ENCODE data around the gene TMEM82. TPM values are rescaled to one million over a fixed set of nuclear protein-coding genes. Genes with fewer than 3 reads are reported as not detected.

The TMEM82 gene
- total RNA-seq, 1 donor from 2014 or later = 1.1 TPM

- DNase-seq (ENCODE audit: extremely low spot score, unreplicated experiment) = no peak
- Mint-ChIP-seq H3K9me3 (no peaks in the 10 kb centered on the region), H3K27ac (no peak overlapping the region), H3K27me3 (no peaks in the 10 kb centered on the region), H3K36me3 (no peaks in the 10 kb centered on the region), H3K4me1 (ENCODE audit: unreplicated experiment) (no peaks in the 10 kb centered on the region), H3K4me3 (no peak overlapping the region)
- TF ChIP-seq CTCF (conservative IDR thresholded peaks at IDR 0.05) = no peak
Observed at GRCh38 chr1:15730936-15731335, 11.4 kb upstream of the TMEM82 start.

GRCh38 chr1:15731735-15732685, 10.3 kb upstream of the TMEM82 start:
- Mint-ChIP-seq H3K9me3 (no peaks in the 10 kb centered on the region), H3K27ac (no peak overlapping the region), H3K36me3 (no peaks in the 10 kb centered on the region)

GRCh38 chr1:15732686-15733081, 9.6 kb upstream of the TMEM82 start:
- Mint-ChIP-seq H3K4me1 (ENCODE audit: unreplicated experiment) (peaks cover 4% of the 10 kb centered on the region), H3K27ac (no peak overlapping the region), H3K27me3 (no peaks in the 10 kb centered on the region), H3K9me3 (no peaks in the 10 kb centered on the region), H3K4me3 (no peak overlapping the region), H3K36me3 (no peaks in the 10 kb centered on the region)
- no peak for DNase-seq (ENCODE audit: extremely low spot score, unreplicated experiment)
- no peak for TF ChIP-seq CTCF (conservative IDR thresholded peaks at IDR 0.05)

More at GRCh38 chr1:15731735-15732685, 10.3 kb upstream of the TMEM82 start:
- no peaks in the 10 kb centered on the region for H3K27me3 Mint-ChIP-seq
- TF ChIP-seq CTCF (conservative IDR thresholded peaks at IDR 0.05) = no peak
- no peak for DNase-seq (ENCODE audit: extremely low spot score, unreplicated experiment)
- H3K4me3 Mint-ChIP-seq = no peak overlapping the region
- H3K4me1 Mint-ChIP-seq (ENCODE audit: unreplicated experiment) = no peaks in the 10 kb centered on the region

GRCh38 chr1:15733218-15733725, 9.0 kb upstream of the TMEM82 start:
- Mint-ChIP-seq H3K27me3 (no peaks in the 10 kb centered on the region), H3K27ac (peak overlapping the region; percentile 50), H3K4me3 (no peak overlapping the region), H3K9me3 (no peaks in the 10 kb centered on the region), H3K36me3 (no peaks in the 10 kb centered on the region), H3K4me1 (ENCODE audit: unreplicated experiment) (peaks cover 7% of the 10 kb centered on the region)
- no peak for DNase-seq (ENCODE audit: extremely low spot score, unreplicated experiment)
- TF ChIP-seq CTCF (conservative IDR thresholded peaks at IDR 0.05) = no peak

- H3K4me1 Mint-ChIP-seq (ENCODE audit: unreplicated experiment) = peaks cover 11% of the 10 kb centered on the region
- no peaks in the 10 kb centered on the region for H3K9me3 Mint-ChIP-seq
- DNase-seq (ENCODE audit: extremely low spot score, unreplicated experiment) = no peak
- H3K36me3 Mint-ChIP-seq = no peaks in the 10 kb centered on the region
- H3K27me3 Mint-ChIP-seq = no peaks in the 10 kb centered on the region
- H3K4me3 Mint-ChIP-seq = no peak overlapping the region
- H3K27ac Mint-ChIP-seq = no peak overlapping the region
- no peak for TF ChIP-seq CTCF (conservative IDR thresholded peaks at IDR 0.05)
Observed at GRCh38 chr1:15733726-15734226, 8.5 kb upstream of the TMEM82 start.
